SU-DHL-6 (cell line): ENCODE measurements around the gene SLC39A5.
A peak's percentile ranks its signal among the peaks of the same experiment; 100 is the strongest.

Source experiments
- H2AFZ ChIP-seq: fragments of 200-600 bp; sonication (generic); 2 replicates; pipeline ENCODE4 v1.6.1; 2014; ENCODE audit warnings: low read depth, mild to moderate bottlenecking, moderate library complexity, mixed read lengths, antibody characterized with exemption, low read length; ENCODE audit not compliant: severe bottlenecking
- H3F3A ChIP-seq: fragments of 200-600 bp; shearing (Covaris generic); 2 replicates; pipeline ENCODE4 v1.6.0; 2016; ENCODE audit warnings: antibody characterized with exemption, mild to moderate bottlenecking; ENCODE audit not compliant: insufficient read depth
- H3K27ac ChIP-seq: fragments of 200-600 bp; sonication (generic); 2 replicates; pipeline ENCODE4 v1.5.1; 2016; ENCODE audit warnings: low read depth, mild to moderate bottlenecking, low read length, moderate library complexity, mixed read lengths
- H3K27me3 ChIP-seq: fragments of 200-600 bp; sonication (generic), shearing (Covaris generic); 2 replicates; pipeline ENCODE4 v1.6.0; 2014; ENCODE audit warnings: mild to moderate bottlenecking, low read length
- H3K36me3 ChIP-seq: fragments of 200-600 bp; sonication (generic); 2 replicates; pipeline ENCODE4 v1.6.1; 2014; ENCODE audit warnings: mild to moderate bottlenecking, low read length, mixed read lengths
- H3K4me2 ChIP-seq: fragments of 300-600, 200-600 bp; shearing (Covaris generic), sonication (generic); 2 replicates; pipeline ENCODE4 v1.6.0; 2014; ENCODE audit warnings: low read length, low read depth, mild to moderate bottlenecking; ENCODE audit not compliant: poor library complexity, severe bottlenecking
- H3K4me3 ChIP-seq: fragments of 200-600 bp; sonication (generic); 2 replicates; pipeline ENCODE4 v1.5.1; 2014; ENCODE audit warnings: antibody characterized with exemption, low read length, mild to moderate bottlenecking, mixed read lengths; ENCODE audit not compliant: insufficient read depth, poor library complexity, severe bottlenecking
- H3K79me2 ChIP-seq: fragments of 200-600 bp; sonication (generic); 2 replicates; pipeline ENCODE4 v1.6.1; 2014; ENCODE audit warnings: mild to moderate bottlenecking, low read length, moderate library complexity; ENCODE audit not compliant: insufficient read depth
- H3K9ac ChIP-seq: fragments of 200-600 bp; sonication (generic); 2 replicates; pipeline ENCODE4 v1.7.0; 2014; ENCODE audit warnings: mild to moderate bottlenecking, low read length
- H3K9me2 ChIP-seq: fragments of 200-600 bp; sonication (generic); replicated peaks from 2 replicates; pipeline ENCODE4 v1.6.1; 2014; ENCODE audit warnings: low read length; ENCODE audit not compliant: insufficient read depth
- H3K9me3 ChIP-seq: fragments of 200-600 bp; sonication (generic); 2 replicates; pipeline ENCODE4 v1.6.1; 2014; ENCODE audit warnings: low read length, mixed read lengths; ENCODE audit not compliant: insufficient read depth
- H4K20me1 ChIP-seq: fragments of 200-600 bp; sonication (generic); 2 replicates; pipeline ENCODE4 v1.6.1; 2014; ENCODE audit warnings: low read depth, mild to moderate bottlenecking, antibody characterized with exemption, low read length, moderate library complexity, mixed read lengths
- CTCF ChIP-seq: fragments of 200-600 bp; sonication (generic); IDR thresholded peaks from one replicate; pipeline ENCODE4 v1.5.1; 2017; ENCODE audit warnings: antibody characterized with exemption, mild to moderate bottlenecking, low read length, moderate library complexity; ENCODE audit not compliant: insufficient read depth, poor library complexity, severe bottlenecking
- EZH2phosphoT487 ChIP-seq: fragments of 200-600 bp; sonication (generic), shearing (Covaris generic); conservative IDR thresholded peaks from 2 replicates; pipeline ENCODE4 v1.6.1; 2018; ENCODE audit warnings: mild to moderate bottlenecking, antibody characterized with exemption, low read length, moderate library complexity, mixed read lengths

SLC39A5 gene

GRCh38 chr12:56222531-56222895 lies 7.3 kb upstream of the SLC39A5 start:
- peak overlapping the region; percentile 88 for H3K4me3 ChIP-seq
- peak overlapping the region; percentile 38 for H2AFZ ChIP-seq
- TF ChIP-seq EZH2phosphoT487 (no peak), CTCF (no peak)
- peak overlapping the region; percentile 99 for H3K4me2 ChIP-seq
- no peaks in the 10 kb centered on the region for H3K9me2 ChIP-seq
- no peaks in the 10 kb centered on the region for H3K36me3 ChIP-seq
- peaks cover 6% of the 10 kb centered on the region for H3F3A ChIP-seq
- H3K9me3 ChIP-seq: no peaks in the 10 kb centered on the region
- peaks cover 34% of the 10 kb centered on the region for H3K79me2 ChIP-seq
- H3K27me3 ChIP-seq: no peaks in the 10 kb centered on the region
- H4K20me1 ChIP-seq: no peaks in the 10 kb centered on the region
- peak overlapping the region; percentile 64 for H3K27ac ChIP-seq
- peak overlapping the region; percentile 85 for H3K9ac ChIP-seq

GRCh38 chr12:56223571-56224101 lies 6.2 kb upstream of the SLC39A5 start:
- Histone ChIP-seq H3K4me3 (peak overlapping the region; percentile 87), H3K9ac (peak overlapping the region; percentile 96), H3K9me2 (no peaks in the 10 kb centered on the region), H3K36me3 (no peaks in the 10 kb centered on the region), H3K4me2 (peak overlapping the region; percentile 96), H3K79me2 (peaks cover 34% of the 10 kb centered on the region), H3F3A (peaks cover 6% of the 10 kb centered on the region), H3K27me3 (no peaks in the 10 kb centered on the region), H2AFZ (peak overlapping the region; percentile 78), H3K9me3 (no peaks in the 10 kb centered on the region), H3K27ac (peak overlapping the region; percentile 46), H4K20me1 (no peaks in the 10 kb centered on the region)
- no peak for TF ChIP-seq EZH2phosphoT487
- TF ChIP-seq CTCF: no peak

- Histone ChIP-seq H3K4me3 (peak within 1 kb of the TSS; percentile 87), H3K79me2 (peaks cover 34% of the 10 kb centered on the region)
- peak; percentile 93 for TF ChIP-seq CTCF
- TF ChIP-seq EZH2phosphoT487: no peak
Measured at GRCh38 chr12:56224102-56224701, 5.6 kb upstream of the SLC39A5 start, which contains the start of gene NABP2. Gene NABP2 (plus strand): TSS chr12:56224342. CDS start chr12:56224857, 515 bp downstream.

More at GRCh38 chr12:56224102-56224701, 5.6 kb upstream of the SLC39A5 start, which contains the start of gene NABP2:
- Histone ChIP-seq H2AFZ (peak within 1 kb of the TSS; percentile 78), H3F3A (peaks cover 6% of the 10 kb centered on the region), H3K9ac (peak within 1 kb of the TSS; percentile 96), H4K20me1 (no peaks in the 10 kb centered on the region), H3K9me2 (no peaks in the 10 kb centered on the region), H3K9me3 (no peaks in the 10 kb centered on the region), H3K4me2 (peak within 1 kb of the TSS; percentile 96), H3K36me3 (no peaks in the 10 kb centered on the region), H3K27me3 (no peaks in the 10 kb centered on the region), H3K27ac (peak within 1 kb of the TSS; percentile 53)
